ENCODE measurements around the gene SSMEM1. TPM values are rescaled to one million over a fixed set of nuclear protein-coding genes. Genes with fewer than 3 reads are reported as not detected.

Gene SSMEM1
- total RNA-seq, 4 donors from 2014 or later, result not detected

DNA sequence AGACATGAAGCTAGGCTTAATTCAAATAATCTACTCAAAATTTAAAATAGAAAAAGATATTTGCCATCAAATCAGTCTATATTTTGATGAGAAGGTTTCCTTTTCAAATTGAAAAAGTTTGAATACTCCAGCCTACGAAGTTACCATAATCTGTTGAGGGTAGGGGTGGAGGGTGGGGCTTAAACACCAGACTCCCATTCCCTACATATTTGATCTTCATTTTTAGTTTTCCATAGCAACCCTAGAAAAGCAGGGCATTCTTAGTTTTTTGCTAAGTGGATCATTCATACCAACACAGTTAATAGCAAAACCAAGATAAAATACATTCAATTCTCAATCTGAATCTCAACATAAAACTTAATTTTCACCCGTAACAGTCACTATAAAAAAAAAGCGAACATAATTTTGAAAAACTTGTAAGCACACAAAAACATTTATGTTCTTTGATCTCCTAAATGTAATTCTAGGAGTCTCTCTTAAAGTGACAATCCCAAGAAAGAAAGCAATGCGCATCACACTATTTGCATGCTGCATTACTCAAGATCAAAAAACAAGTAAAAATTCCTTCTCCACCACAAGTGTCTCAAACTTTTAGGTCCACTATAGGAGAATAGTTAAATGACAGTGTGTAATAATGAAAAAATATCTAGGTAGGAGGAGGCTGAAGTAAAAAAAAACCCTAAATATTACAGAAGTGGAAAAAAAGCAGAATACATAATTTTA is 33.3 kb upstream of the SSMEM1 start:
- intact Hi-C loops (cut with DNase I; ENCODE audit: low total_unique reads), result no loop called here
- Histone ChIP-seq H3K4me3 (no peak overlapping the region), H3K27ac (no peak overlapping the region), H3K36me3 (peaks cover 0 to 32% of the 10 kb centered on the region in 2 donors), H3K4me1 (no peaks in the 10 kb centered on the region), H3K9me3 (no peaks in the 10 kb centered on the region), H3K27me3 (no peaks in the 10 kb centered on the region)
- DNase-seq (no peak), ATAC-seq (no peak)
- TF ChIP-seq, protein P1, sequence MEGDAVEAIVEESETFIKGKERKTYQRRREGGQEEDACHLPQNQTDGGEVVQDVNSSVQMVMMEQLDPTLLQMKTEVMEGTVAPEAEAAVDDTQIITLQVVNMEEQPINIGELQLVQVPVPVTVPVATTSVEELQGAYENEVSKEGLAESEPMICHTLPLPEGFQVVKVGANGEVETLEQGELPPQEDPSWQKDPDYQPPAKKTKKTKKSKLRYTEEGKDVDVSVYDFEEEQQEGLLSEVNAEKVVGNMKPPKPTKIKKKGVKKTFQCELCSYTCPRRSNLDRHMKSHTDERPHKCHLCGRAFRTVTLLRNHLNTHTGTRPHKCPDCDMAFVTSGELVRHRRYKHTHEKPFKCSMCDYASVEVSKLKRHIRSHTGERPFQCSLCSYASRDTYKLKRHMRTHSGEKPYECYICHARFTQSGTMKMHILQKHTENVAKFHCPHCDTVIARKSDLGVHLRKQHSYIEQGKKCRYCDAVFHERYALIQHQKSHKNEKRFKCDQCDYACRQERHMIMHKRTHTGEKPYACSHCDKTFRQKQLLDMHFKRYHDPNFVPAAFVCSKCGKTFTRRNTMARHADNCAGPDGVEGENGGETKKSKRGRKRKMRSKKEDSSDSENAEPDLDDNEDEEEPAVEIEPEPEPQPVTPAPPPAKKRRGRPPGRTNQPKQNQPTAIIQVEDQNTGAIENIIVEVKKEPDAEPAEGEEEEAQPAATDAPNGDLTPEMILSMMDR (IDR thresholded peaks at IDR 0.05 in 4 of 5, conservative IDR thresholded peaks at IDR 0.05 in 1 of 5), result no peak
- no peak for TF ChIP-seq POLR2A (IDR thresholded peaks at IDR 0.05)
- in situ Hi-C loops (cut with MboI; ENCODE audit: low sequenced_read_pairs in 4 of 4), result no loop called here

DNA sequence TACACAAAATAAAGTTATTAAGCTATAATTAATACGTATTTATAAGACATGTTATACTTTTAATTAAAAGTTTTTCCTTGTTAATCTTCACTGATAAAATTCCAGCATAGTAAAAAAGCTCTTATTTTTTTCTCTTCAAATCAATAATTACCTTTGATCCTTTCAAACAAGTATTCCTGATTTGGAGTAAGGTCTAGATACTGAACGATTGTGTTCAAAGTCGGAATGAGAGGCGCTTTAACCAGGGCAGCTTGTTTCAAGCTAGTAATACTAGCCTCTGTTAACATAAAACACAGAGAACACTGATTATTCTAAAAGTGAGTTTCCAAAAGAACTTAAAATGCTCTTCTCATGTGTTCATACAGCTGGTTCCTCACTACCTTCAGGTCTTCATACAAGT is 29.4 kb upstream of the SSMEM1 start:
- no peak for ATAC-seq
- Histone ChIP-seq H3K27me3 (no peaks in the 10 kb centered on the region), H3K36me3 (peaks cover 0 to 37% of the 10 kb centered on the region in 2 donors), H3K4me3 (no peak overlapping the region), H3K27ac (no peak overlapping the region), H3K4me1 (no peaks in the 10 kb centered on the region), H3K9me3 (no peaks in the 10 kb centered on the region)
- no peak for DNase-seq
- TF ChIP-seq POLR2A (IDR thresholded peaks at IDR 0.05), result no peak
- TF ChIP-seq, protein P1 (IDR thresholded peaks at IDR 0.05 in 4 of 5, conservative IDR thresholded peaks at IDR 0.05 in 1 of 5), result no peak
- intact Hi-C loops (cut with DNase I; ENCODE audit: low total_unique reads), result no loop called here
- in situ Hi-C loops (cut with MboI; ENCODE audit: low sequenced_read_pairs in 4 of 4), result no loop called here

DNA sequence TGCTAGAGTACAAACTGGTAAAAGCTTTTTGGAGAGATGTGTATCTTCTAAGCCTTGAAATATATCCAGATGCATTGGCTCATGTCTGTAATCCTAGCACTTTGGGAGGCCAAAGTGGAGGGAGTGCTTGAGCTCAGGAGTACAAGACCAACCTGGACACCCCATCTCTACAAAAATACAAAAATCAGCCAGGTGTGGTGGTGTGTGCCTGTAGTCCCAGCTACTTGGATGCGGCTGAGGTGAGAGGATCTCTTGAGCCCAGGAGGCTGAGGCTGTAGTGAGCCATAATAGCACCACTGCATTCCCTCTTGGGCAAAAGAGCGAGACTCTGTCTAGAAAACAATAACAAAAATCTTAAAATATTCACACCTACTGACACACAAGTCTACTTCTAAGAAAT is 28.0 kb upstream of the SSMEM1 start:
- intact Hi-C loops (cut with DNase I; ENCODE audit: low total_unique reads), result no loop called here
- no peak overlapping the region for H3K4me3 ChIP-seq
- DNase-seq, result no peak
- H3K9me3 ChIP-seq, result no peaks in the 10 kb centered on the region
- H3K27ac ChIP-seq, result no peak overlapping the region
- no peak for TF ChIP-seq POLR2A (IDR thresholded peaks at IDR 0.05)
- TF ChIP-seq, protein P1 (IDR thresholded peaks at IDR 0.05 in 4 of 5, conservative IDR thresholded peaks at IDR 0.05 in 1 of 5), result no peak
- in situ Hi-C loops (cut with MboI; ENCODE audit: low sequenced_read_pairs in 4 of 4), result no loop called here
- peaks cover 0 to 42% of the 10 kb centered on the region in 2 donors for H3K36me3 ChIP-seq
- no peaks in the 10 kb centered on the region for H3K27me3 ChIP-seq
- no peak for ATAC-seq
- H3K4me1 ChIP-seq, result no peaks in the 10 kb centered on the region

DNA sequence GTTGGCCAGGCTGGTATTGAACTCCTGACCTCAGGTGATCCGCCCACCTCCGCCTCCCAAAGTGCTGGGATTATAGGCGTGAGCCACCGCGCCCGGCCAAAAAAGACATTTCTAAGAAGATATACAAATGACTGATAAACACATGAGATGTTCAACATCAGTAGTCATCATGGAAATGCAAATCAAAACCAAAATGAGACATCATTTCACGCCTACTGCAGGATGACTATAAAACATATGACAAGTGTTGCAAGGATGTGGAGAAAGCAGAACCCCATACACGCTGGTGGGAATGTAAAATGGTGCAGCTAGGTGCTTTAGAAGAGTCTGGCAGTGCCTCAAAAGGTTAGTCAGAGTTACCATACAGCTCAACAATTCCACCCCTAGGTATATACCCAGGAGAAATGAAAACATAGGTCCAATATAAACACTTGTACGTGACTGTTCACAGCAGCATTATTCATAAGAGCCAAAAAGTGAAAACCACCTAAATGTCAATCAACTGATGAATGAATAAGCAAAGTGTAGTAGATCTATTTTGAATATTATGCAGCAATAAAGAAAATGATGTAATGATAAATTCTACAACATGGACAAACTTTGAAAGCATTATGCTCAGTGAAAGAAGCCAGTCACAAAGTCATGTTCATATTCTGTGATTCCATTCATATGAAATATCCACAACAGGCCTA is 26.9 kb upstream of the SSMEM1 start:
- no peak for ATAC-seq
- TF ChIP-seq POLR2A (IDR thresholded peaks at IDR 0.05), result no peak
- TF ChIP-seq, protein P1 (IDR thresholded peaks at IDR 0.05 in 4 of 5, conservative IDR thresholded peaks at IDR 0.05 in 1 of 5), result no peak
- intact Hi-C loops (cut with DNase I; ENCODE audit: low total_unique reads) (no loop called here), in situ Hi-C loops (cut with MboI; ENCODE audit: low sequenced_read_pairs in 4 of 4) (no loop called here)
- no peaks in the 10 kb centered on the region for H3K9me3 ChIP-seq
- no peak for DNase-seq
- no peaks in the 10 kb centered on the region for H3K27me3 ChIP-seq
- H3K27ac ChIP-seq, result no peak overlapping the region
- no peaks in the 10 kb centered on the region for H3K4me1 ChIP-seq
- H3K36me3 ChIP-seq, result peaks cover 0 to 46% of the 10 kb centered on the region in 2 donors
- no peak overlapping the region for H3K4me3 ChIP-seq

Measured in gastrocnemius medialis (tissue), 4 donors.